GM23338 (cell line): ENCODE data around the gene PMVK. TPM values are rescaled to one million over a fixed set of nuclear protein-coding genes. Genes with fewer than 3 reads are reported as not detected.
A peak's percentile ranks its signal among the peaks of the same experiment; 100 is the strongest.

Source experiments
- ATAC-seq: fragments of 200-7000 bp; cut with Tn5 transposase; 3 replicates; pipeline ENCODE4 v1.9.1; 2020
- DNase-seq: peaks from one replicate; pipeline ENCODE4 v3.0.0-alpha.2; 2015; ENCODE audit warnings: low spot score
- H2AFZ ChIP-seq: fragments of 200-600 bp; sonication (generic); 2 replicates; pipeline ENCODE4 v1.8.0; 2016; ENCODE audit warnings: antibody characterized with exemption, mild to moderate bottlenecking, moderate library complexity
- H3F3A ChIP-seq: fragments of 200-600 bp; sonication (generic); replicated peaks from 2 replicates; pipeline ENCODE4 v1.8.0; 2017; ENCODE audit warnings: antibody characterized with exemption, mixed run types, low read depth
- H3K27ac ChIP-seq: fragments of 200-600 bp; sonication (generic); 2 replicates; pipeline ENCODE4 v1.6.1; 2016; ENCODE audit warnings: low read depth
- H3K27me3 ChIP-seq: fragments of 200-600 bp; sonication (generic); 2 replicates; pipeline ENCODE4 v1.8.0; 2016; ENCODE audit warnings: mild to moderate bottlenecking, mixed run types, moderate library complexity; ENCODE audit not compliant: insufficient read depth
- H3K36me3 ChIP-seq: fragments of 200-600 bp; sonication (generic); 2 replicates; pipeline ENCODE4 v1.8.0; 2016; ENCODE audit warnings: mild to moderate bottlenecking; ENCODE audit not compliant: insufficient read depth
- H3K4me1 ChIP-seq: fragments of 200-600 bp; sonication (generic); 2 replicates; pipeline ENCODE4 v1.8.0; 2016; ENCODE audit warnings: mild to moderate bottlenecking, moderate library complexity; ENCODE audit not compliant: insufficient read depth
- H3K4me2 ChIP-seq: fragments of 200-600 bp; sonication (generic); 2 replicates; pipeline ENCODE4 v1.7.1; 2017; ENCODE audit warnings: mixed run types
- H3K4me3 ChIP-seq: fragments of 200-600 bp; sonication (generic); 2 replicates; pipeline ENCODE4 v1.6.1; 2016; ENCODE audit warnings: mixed run types
- H3K79me2 ChIP-seq: fragments of 200-600 bp; sonication (generic); replicated peaks from 2 replicates; pipeline ENCODE4 v1.8.0; 2017; ENCODE audit warnings: mild to moderate bottlenecking; ENCODE audit not compliant: insufficient read depth
- H3K9me2 ChIP-seq: fragments of 200-600 bp; sonication (generic); 2 replicates; pipeline ENCODE4 v1.8.0; 2017; ENCODE audit not compliant: insufficient read depth
- H4K20me1 ChIP-seq: fragments of 200-600 bp; sonication (generic); replicated peaks from 2 replicates; pipeline ENCODE4 v1.8.0; 2017; ENCODE audit warnings: mild to moderate bottlenecking; ENCODE audit not compliant: insufficient read depth
- H3K27ac Mint-ChIP-seq: 2 replicates; pipeline ENCODE4 v1.8.0; 2020; ENCODE audit warnings: inconsistent platforms, mild to moderate bottlenecking, moderate library complexity, mixed read lengths
- H3K27me3 Mint-ChIP-seq: 3 replicates; pipeline ENCODE4 v1.8.0; 2022; ENCODE audit warnings: low read depth, mild to moderate bottlenecking, moderate library complexity, mixed read lengths, inconsistent platforms; ENCODE audit not compliant: insufficient read depth, poor library complexity
- H3K36me3 Mint-ChIP-seq: 3 replicates; pipeline ENCODE4 v1.8.0; 2021; ENCODE audit warnings: low read depth, mild to moderate bottlenecking, inconsistent platforms, moderate library complexity, mixed read lengths
- H3K4me1 Mint-ChIP-seq: 3 replicates; pipeline ENCODE4 v1.8.0; 2020; ENCODE audit warnings: mild to moderate bottlenecking, inconsistent platforms, mixed read lengths
- H3K4me3 Mint-ChIP-seq: 3 replicates; pipeline ENCODE4 v1.8.0; 2021; ENCODE audit warnings: moderate library complexity, mild to moderate bottlenecking, inconsistent platforms, mixed read lengths
- H3K9me3 Mint-ChIP-seq: 3 replicates; pipeline ENCODE4 v1.8.0; 2020; ENCODE audit warnings: moderate library complexity, mild to moderate bottlenecking, inconsistent platforms, mixed read lengths
- CTCF ChIP-seq, 2 experiments: fragments of 200-600 bp in 1 of 2; sonication (generic) in 1 of 2; conservative IDR thresholded peaks; 2 replicates each; pipeline versions ENCODE4 v1.5.1 to v1.6.1; 2016 to 2017; ENCODE audit warnings: antibody characterized with exemption in 2 of 2, low read depth in 2 of 2, mild to moderate bottlenecking in 2 of 2, moderate library complexity in 1 of 2
- JUNB ChIP-seq: IDR thresholded peaks from one replicate; pipeline ENCODE4 v1.6.1; 2016; ENCODE audit warnings: antibody characterized with exemption; ENCODE audit not compliant: unreplicated experiment
- STAT1 ChIP-seq: IDR thresholded peaks from one replicate; pipeline ENCODE4 v1.6.1; 2016; ENCODE audit warnings: antibody characterized with exemption; ENCODE audit not compliant: unreplicated experiment
- ZNF462 ChIP-seq: fragments of 250-450 bp; sonication (Bioruptor Pico); IDR thresholded peaks from 2 replicates; pipeline ENCODE4 v1.5.0; 2020; ENCODE audit warnings: mild to moderate bottlenecking, moderate library complexity
- polyA plus RNA-seq: library from polyadenylated mRNA; unstranded; fragments of >200 nt; fragmentation: Nextera tagmentation; extraction: Ambion mirVana; gene quantifications from 2 replicates; pipeline ENCODE4 v1.2.1, GENCODE V29; 2016
- total RNA-seq: library from RNA; depleted of rRNA; stranded (reverse); fragments of >200 nt; shearing (Covaris generic); gene quantifications from 2 replicates; pipeline ENCODE4 v1.2.3, GENCODE V29; 2014

The PMVK gene
- total and polyA plus RNA-seq, 2 experiments from 2014 or later, result 8.1 to 25.0 TPM

GRCh38 chr1:154983776-154984466 is 47.4 kb upstream of the PMVK start:
- Histone ChIP-seq H3K79me2 (peaks cover 69% of the 10 kb centered on the region), H3K4me2 (peak overlapping the region; percentile 95), H3F3A (peaks cover 24% of the 10 kb centered on the region), H4K20me1 (peaks cover 16% of the 10 kb centered on the region; the same call in 1 of the 2 replicates), H3K4me3 (peak overlapping the region; percentile 69), H3K27me3 (no peaks in the 10 kb centered on the region), H2AFZ (no peak overlapping the region), H3K36me3 (peaks cover 20% of the 10 kb centered on the region), H3K9me2 (no peaks in the 10 kb centered on the region), H3K27ac (peak overlapping the region; percentile 41), H3K4me1 (peaks cover 9% of the 10 kb centered on the region)
- peak; percentile 3; the same call in 2 of the 3 replicates for ATAC-seq
- DNase-seq, result no peak
- no peak for TF ChIP-seq JUNB
- no peak for TF ChIP-seq ZNF462 (CRISPR knock-in tag)
- TF ChIP-seq STAT1, result no peak
- TF ChIP-seq CTCF (conservative IDR thresholded peaks at IDR 0.05; ENCODE audit: low read depth in 2 of 2), result 0 out of 4 replicates have a peak, but pooled peaks of 1 of the 2 experiments have one; percentile 7
- no peaks in the 10 kb centered on the region; the same call in 2 of the 3 replicates for H3K9me3 Mint-ChIP-seq
- H3K4me1 Mint-ChIP-seq, result peaks cover 6% of the 10 kb centered on the region
- H3K36me3 Mint-ChIP-seq, result peaks cover 75% of the 10 kb centered on the region
- no peak overlapping the region; the same call in 1 of the 2 replicates for H3K27ac Mint-ChIP-seq
- peaks cover 6% of the 10 kb centered on the region for H3K27me3 Mint-ChIP-seq
- H3K4me3 Mint-ChIP-seq, result no peak overlapping the region
